ENCODE data around the gene CDV3. TPM values are rescaled to one million over a fixed set of nuclear protein-coding genes. Genes with fewer than 3 reads are reported as not detected.

Gene CDV3
- total and polyA plus RNA-seq, 10 of the 15 experiments (the other 5 are each of a cell fraction or from before 2014, with no cell fraction given): 42.3 to 466 (median 136) TPM

DNA sequence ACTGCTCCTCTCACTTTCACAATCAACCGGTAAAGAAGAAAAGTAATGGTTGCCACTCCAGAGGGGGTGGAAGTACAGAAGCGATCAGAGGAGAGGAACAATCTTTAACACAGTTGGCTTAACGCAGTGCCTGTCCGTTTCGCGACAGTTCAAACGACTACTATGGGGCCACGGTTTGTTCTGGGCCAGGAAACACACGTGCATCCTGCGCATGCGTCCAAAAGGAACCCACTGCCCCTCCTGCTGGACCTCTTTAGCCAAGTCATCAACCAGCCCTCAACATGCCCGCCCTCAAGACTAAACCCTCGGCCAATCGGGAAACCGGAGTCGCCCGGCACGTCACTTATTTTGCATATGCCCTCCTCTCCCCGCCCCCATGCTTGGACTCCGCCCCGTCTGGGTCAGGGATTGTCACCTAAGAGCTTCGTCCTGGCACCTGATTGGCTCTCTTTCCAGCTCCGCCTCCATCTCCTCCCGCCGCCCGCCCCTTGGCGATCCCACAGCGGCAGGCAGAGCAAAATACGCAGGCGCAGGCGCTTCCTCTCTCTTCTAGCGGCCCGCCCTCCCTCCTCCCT is 345 bp upstream of the CDV3 start (continued):
- TF ChIP-seq, protein P1, sequence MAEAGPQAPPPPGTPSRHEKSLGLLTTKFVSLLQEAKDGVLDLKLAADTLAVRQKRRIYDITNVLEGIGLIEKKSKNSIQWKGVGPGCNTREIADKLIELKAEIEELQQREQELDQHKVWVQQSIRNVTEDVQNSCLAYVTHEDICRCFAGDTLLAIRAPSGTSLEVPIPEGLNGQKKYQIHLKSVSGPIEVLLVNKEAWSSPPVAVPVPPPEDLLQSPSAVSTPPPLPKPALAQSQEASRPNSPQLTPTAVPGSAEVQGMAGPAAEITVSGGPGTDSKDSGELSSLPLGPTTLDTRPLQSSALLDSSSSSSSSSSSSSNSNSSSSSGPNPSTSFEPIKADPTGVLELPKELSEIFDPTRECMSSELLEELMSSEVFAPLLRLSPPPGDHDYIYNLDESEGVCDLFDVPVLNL (IDR thresholded peaks at IDR 0.05; ENCODE audit: low read depth, low read length): no peak
- no peak for TF ChIP-seq HCFC1 (IDR thresholded peaks at IDR 0.05; ENCODE audit: low read length)
- TF ChIP-seq RB1 (IDR thresholded peaks at IDR 0.05; ENCODE audit: borderline replicate concordance): no peak
- TF ChIP-seq KLF5 (IDR thresholded peaks at IDR 0.05; ENCODE audit: partially characterized antibody): no peak
- TF ChIP-seq, protein P2, sequence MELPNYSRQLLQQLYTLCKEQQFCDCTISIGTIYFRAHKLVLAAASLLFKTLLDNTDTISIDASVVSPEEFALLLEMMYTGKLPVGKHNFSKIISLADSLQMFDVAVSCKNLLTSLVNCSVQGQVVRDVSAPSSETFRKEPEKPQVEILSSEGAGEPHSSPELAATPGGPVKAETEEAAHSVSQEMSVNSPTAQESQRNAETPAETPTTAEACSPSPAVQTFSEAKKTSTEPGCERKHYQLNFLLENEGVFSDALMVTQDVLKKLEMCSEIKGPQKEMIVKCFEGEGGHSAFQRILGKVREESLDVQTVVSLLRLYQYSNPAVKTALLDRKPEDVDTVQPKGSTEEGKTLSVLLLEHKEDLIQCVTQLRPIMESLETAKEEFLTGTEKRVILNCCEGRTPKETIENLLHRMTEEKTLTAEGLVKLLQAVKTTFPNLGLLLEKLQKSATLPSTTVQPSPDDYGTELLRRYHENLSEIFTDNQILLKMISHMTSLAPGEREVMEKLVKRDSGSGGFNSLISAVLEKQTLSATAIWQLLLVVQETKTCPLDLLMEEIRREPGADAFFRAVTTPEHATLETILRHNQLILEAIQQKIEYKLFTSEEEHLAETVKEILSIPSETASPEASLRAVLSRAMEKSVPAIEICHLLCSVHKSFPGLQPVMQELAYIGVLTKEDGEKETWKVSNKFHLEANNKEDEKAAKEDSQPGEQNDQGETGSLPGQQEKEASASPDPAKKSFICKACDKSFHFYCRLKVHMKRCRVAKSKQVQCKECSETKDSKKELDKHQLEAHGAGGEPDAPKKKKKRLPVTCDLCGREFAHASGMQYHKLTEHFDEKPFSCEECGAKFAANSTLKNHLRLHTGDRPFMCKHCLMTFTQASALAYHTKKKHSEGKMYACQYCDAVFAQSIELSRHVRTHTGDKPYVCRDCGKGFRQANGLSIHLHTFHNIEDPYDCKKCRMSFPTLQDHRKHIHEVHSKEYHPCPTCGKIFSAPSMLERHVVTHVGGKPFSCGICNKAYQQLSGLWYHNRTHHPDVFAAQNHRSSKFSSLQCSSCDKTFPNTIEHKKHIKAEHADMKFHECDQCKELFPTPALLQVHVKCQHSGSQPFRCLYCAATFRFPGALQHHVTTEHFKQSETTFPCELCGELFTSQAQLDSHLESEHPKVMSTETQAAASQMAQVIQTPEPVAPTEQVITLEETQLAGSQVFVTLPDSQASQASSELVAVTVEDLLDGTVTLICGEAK (IDR thresholded peaks at IDR 0.05; ENCODE audit: borderline replicate concordance): no peak; the same call in 1 of the 2 replicates
- TF ChIP-seq RAD21 (IDR thresholded peaks at IDR 0.05; ENCODE audit: insufficient read depth, low read depth, low read length): no peak
- no peak for TF ChIP-seq GABPA (IDR thresholded peaks at IDR 0.05; ENCODE audit: low read depth)
- peak; percentile 97 for TF ChIP-seq MXI1 (IDR thresholded peaks at IDR 0.05; ENCODE audit: low read depth, low read length)
- TF ChIP-seq SUZ12 (IDR thresholded peaks at IDR 0.05; ENCODE audit: unreplicated experiment): no peak
- TF ChIP-seq CEBPB (IDR thresholded peaks at IDR 0.05; ENCODE audit: borderline replicate concordance in 1 of 2, low read depth in 2 of 2, low read length in 2 of 2): no peak
- peak; percentile 95 for TF ChIP-seq PML (IDR thresholded peaks at IDR 0.05; ENCODE audit: low read length)
- TF ChIP-seq HDGF (IDR thresholded peaks at IDR 0.05): peak; percentile 100
- TF ChIP-seq RUNX3 (IDR thresholded peaks at IDR 0.05; ENCODE audit: low read length): peak; percentile 26; the same call in 1 of the 2 replicates
- TF ChIP-seq SREBF2 (IDR thresholded peaks at IDR 0.05; ENCODE audit: low read length): no peak
- no peak for TF ChIP-seq RCOR1 (conservative IDR thresholded peaks at IDR 0.05; ENCODE audit: low read depth, low read length)
- TF ChIP-seq YY1 (IDR thresholded peaks at IDR 0.05; ENCODE audit: low read depth, low read length): peak; percentile 71
- TF ChIP-seq ZNF384 (IDR thresholded peaks at IDR 0.05; ENCODE audit: borderline replicate concordance, low read depth, low read length): no peak
- no peak for TF ChIP-seq EZH2 (IDR thresholded peaks at IDR 0.05; ENCODE audit: borderline replicate concordance, control insufficient read depth, low read depth, low read length)
- TF ChIP-seq JUND (IDR thresholded peaks at IDR 0.05; ENCODE audit: low read depth, low read length): no peak
- TF ChIP-seq SMAD1 (IDR thresholded peaks at IDR 0.05; ENCODE audit: low read depth, partially characterized antibody): no peak

Data from GM12878 (cell line).